GM04503 (cell line): ENCODE measurements around the gene ECSIT.

Source experiments
- DNase-seq: peaks from one replicate; pipeline ENCODE4 v3.0.0-alpha.2; 2012; ENCODE audit warnings: low read depth

The ECSIT gene

DNA sequence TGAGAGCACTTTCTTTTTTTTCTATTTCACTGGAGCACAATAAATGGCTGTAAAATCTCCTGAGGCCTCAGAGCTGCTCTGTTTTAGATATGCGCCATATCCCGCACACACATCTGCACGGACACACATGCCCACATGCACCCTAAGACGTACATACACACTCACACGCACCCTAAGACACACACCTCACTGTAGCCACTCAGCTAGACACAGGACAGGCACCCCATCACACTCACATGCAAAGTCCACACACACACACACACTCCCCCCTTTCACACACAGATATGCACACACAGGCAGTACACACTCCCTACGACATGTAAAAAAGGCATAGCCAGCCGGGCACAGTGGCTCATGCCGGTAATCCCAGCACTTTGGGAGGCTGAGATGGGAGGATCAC, 21.3 kb upstream of the ECSIT start:
- DNase-seq: no peak

DNA sequence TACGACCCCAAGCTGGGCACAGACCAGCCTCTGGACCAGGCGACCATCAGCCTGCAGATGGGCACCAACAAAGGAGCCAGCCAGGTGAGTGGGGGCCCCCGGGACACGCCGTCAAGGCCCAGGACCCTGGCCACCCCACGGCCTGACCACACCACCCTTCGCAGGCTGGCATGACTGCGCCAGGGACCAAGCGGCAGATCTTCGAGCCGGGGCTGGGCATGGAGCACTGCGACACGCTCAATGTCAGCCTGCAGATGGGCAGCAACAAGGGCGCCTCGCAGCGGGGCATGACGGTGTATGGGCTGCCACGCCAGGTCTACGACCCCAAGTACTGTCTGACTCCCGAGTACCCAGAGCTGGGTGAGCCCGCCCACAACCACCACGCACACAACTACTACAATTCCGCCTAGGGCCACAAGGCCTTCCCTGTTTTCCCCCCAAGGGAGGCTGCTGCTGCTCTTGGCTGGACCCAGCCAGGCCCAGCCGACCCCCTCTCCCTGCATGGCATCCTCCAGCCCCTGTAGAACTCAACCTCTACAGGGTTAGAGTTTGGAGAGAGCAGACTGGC, 20.5 kb upstream of the ECSIT start:
- DNase-seq: no peak

DNA sequence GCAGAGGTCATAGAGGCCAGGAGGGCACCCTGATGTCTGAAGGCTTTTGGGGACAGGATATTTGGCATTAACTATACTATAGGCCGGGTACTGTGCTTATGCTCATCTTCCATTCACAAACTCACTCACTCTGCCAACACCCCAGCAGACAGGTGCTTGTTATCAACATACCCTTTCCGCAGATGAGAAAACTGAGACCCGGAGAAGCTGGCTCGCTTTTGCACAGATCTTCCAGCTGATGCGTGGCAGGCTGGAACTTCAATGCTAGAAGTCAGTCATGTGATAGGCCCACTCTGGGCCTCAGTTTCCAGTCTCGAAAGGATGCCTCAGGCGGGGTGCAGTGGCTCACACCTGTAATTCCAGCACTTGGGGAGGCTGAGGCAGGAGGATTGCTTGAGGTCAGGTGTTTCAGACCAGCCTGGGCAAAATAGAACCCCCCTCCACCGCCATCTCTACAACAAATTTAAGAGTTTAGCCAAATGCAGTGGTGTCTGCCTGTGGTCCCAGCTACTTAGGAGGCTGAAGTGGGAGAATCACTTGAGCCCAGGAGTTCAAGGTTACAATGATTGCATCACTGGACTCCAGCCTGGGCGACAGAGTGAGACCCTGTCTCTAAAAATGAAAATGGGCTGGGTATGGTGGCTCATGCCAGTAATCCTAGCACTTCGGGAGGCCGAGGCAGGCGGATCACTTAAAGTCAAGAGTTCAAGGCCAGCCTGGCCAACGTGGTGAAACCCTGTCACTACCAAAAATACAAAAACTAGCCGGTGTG, 19.2 kb upstream of the ECSIT start:
- no peak for DNase-seq

DNA sequence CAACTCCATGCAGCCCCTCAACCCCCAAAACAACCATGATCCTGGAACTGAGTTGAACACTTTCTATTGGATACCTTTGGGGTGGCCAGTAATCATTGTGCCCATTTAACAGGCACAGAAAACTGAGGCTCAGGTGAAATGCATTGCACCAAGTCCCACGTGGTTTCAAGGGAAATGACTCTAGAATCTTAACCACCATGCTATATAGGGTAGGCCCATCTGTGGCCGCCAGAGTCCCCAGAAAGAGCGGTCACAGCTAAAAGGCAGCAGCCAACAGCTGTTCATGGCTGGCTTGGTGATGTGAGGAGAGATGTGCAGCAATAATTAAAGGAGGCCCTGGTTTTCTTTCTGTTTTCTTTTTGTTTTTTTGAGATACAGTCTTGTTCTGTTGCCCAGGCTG, 12.3 kb upstream of the ECSIT start:
- no peak for DNase-seq

DNA sequence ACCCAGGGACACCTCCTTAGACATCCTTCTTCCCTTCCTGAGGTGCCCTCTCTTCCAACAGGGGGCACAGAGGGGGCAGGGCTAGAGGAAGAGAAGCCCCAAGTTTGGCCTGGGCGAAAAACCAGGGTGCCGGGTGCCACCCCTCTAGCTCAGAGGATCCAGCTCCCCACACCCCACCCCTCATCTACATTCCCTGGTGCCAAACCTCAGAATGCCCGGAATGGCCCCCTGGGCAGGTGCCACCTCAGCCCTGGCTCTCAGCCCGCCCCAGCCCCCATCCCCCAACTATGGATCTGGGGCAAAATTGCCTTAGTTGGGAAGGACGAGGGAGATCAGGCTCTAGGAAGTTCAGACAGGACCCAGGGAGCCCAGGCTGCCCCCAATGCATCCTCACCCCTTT, 11.7 kb upstream of the ECSIT start:
- DNase-seq: no peak

DNA sequence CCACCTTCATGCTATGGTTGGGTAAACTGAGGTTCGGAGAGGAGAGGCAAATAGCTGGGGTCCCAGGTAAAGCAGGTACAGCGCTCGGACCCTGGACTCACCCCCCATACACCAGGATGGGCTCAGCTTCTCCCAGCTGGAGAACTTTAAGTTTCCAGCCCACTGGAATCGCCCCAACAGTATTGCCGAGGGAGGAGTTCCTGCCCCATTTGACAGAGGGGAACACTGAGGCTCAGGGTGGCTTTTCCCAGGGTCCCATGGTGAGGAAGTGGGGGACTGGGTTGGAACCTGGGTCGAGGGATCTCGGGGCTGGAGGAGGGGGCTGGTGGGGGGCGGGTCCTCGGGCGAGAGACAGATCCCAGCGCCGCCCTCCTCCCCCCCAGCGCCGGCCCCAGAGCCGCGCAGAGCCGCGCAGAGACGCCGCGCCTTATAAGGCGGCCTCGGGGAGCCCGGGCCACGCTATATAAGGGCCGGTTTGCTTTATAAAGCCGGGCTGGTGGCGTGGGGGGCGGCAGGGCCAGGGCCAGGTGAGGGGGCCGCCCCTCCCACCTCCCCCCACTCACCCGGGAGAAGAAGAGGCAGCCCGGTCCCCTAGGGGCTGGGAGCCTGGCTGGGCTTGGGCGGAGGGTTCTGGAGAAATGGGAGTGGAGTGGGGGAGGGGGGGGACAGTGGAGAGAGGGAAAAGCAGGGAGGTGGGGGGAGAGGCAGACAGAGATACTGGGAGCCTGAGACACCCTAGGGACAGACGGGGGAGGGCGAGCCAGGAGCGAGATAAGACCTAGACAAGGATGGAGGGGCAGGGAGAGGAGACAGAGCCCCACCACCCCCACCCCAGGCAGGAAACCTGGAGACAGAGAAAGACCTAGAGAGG, 10.8 kb upstream of the ECSIT start:
- DNase-seq: no peak

DNA sequence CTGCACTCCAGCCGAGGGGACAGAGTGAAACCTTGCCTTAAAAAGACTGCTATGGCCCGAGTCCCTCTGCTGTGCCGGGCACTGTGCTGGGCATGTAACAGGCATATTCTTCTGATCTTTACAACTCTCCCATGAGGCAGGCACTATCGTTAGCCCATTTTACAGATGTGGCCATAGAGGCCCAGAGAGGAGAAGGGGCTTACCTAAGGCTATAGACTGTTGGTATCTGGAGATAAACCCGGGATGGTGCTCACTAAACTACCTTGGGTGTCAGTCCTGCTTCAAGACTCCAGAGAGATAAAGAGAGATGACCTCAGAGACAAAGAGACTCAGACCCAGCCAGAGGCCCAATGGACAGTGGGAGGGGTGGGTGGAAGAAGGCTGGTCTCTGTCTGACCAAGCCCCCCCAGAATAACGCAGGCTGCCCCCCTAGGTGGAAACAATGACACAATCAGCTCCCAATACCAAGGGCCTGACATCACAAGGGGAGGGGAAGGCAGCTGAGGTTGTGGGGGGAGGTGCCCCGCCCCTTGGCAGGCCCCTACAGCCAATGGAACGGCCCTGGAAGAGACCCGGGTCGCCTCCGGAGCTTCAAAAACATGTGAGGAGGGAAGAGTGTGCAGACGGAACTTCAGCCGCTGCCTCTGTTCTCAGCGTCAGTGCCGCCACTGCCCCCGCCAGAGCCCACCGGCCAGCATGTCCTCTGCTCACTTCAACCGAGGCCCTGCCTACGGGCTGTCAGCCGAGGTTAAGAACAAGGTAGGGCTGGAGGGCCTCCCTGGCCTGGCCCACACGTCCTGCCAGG, 9.5 kb upstream of the ECSIT start, which contains the start of gene CNN1:
CNN1 (plus strand) TSS at position 620 of the 805 bp plus-strand sequence; CDS start at position 697, 77 bp downstream.
- DNase-seq: no peak

DNA sequence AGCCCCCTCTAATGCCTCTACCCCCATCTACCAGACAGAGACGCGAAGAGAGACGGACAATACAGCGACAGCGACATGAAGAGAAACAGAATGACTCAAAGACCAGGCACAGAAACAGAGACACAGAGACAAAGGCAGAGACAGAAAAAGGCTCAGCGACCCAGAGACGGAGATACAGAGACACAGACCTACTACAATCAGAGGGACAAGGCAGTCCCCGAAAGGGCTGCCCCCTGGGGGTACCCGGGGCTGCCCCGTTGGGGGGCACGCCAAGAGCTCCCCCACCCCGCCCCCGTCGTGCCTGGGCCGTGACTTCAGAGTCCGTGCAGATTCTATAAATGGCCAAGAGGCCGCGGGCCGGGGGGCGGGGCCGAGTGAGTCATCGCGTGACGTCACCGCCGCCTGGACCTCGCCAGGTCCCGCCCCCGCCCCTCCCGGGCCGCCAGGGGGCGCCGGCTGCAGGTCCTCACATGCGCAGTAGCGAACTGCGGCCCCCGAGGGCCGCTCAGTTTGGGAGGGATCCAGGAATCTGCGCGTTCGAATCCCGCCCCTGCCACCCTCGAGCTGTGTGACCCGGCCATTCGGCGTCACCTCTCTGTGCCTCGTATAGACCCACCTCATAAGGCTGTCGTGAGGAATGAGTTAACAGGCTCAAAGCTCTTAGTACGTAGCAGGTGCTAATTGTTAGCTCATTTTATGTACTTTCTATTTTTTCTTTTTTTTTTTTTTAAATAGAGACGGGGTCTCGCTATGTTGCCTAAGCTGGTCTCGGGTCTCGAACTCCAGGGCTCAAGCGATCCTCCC, 7.1 kb upstream of the ECSIT start:
- no peak for DNase-seq

DNA sequence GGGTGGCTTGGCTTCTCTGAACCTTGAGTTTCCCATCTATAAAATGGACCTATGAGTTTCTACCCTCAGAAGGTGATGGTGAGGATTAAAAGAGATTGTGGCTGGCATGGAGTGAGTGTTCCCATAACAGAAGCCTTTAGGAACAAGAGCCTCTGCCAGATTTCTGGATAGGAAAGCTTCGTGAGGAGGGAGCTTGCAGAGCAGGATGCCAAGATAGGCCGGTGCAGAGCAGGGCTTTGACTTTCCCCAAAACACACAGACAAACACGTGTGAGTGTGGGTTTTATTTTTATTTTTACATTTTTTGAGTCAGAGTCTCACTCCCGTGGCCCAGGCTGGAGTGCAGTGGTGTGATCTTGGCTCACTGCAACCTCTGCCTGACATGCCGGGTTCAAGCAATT, 6.0 kb upstream of the ECSIT start:
- no peak for DNase-seq

DNA sequence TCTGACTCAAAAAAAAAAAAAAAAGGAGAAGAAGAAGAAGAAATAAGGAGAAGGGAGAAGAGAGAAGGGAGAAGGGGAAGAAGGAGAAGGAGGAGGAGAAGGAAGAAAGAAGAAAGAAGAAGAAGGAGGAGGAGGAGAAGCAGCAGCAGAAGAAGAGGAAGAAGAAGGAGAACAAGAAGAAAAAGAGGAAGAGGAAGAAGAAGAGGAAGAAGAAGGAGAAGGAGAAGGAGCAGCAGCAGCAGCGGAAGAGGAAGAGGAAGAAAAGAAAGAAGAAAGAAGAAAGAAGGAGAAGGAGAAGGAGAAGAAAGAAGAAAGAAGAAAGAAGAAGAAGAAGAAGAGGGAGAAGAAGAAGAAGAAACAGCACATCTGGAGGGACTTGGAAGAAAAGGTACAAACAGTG, 5.6 kb upstream of the ECSIT start:
- no peak for DNase-seq

DNA sequence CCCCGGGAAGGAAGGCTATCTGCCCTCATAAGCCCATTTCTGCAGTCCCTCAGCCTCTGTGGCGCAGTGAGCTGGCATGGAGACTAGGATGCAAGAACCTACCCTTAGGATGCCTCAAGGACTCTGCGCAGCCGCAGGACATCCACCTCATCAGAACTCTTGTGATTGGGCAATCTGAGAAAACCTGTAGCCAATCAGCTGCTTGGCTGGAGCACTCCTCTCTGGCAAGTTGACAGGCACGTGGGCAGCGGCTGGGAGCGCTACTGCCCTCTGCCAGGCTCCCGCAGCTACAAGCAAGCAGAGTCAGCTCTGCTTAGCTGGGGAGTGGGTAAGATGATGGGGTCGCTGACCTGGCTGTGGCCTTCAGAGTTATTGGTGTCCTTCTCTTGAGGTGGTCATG, 1.5 kb upstream of the ECSIT start:
- DNase-seq: no peak

DNA sequence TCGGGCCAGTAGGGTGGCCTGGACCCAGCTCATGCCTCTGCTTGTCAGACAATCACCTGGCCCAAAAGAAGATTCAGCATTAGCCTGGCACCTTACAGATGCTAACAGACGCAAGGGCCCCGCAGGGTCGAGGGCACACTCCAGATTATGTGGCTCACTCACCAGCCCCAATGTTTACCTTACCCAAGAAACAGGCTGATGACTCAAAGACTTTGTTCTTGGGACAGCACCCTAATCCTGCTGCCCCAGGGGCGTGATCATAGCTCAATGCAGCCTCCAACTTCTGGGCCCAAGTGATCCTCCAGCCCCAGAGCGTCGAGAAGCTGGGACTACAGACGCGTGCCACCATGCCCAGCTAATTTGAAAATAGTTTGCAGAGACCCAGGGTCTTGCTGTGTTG, 9.8 kb downstream of the ECSIT start:
- no peak for DNase-seq

DNA sequence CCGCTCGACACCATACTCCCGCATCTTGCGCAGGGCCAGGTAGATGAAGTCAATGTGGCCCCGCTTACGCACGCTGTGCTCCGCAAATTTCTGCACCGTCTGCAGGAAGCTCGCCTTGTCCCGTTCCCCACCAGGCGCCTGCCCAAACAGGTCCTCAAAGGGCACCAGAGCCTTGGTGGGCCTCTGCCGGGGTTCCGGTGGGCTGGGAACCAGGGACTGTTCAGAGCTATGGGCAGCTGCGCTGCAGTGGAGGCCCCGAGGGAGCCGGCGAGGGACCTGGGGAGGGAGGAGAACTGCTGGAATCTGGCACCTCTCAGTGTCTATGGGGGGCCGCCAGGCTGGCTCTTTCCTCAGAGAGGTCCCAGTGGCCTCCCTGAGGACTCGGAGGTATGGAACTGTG, 15.0 kb downstream of the ECSIT start:
- DNase-seq: no peak

DNA sequence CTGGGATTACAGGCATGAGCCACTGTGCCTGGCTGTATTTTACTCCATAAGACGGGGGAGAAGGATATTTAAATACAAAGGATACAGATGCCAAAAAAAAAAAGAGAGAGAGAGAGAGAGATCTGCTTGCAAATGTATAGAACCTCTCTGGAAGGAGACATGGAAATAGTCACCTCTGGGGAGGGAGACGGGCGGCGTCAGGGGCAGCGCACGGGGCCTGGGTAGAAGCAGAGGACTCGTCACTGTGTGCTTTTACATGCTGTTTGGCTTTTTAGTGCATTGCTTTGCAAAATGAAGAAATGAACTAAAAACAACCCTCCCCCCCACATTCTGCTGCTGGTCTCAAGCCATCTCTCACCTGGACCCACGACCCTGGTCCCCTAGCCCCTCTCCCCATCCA, 18.5 kb downstream of the ECSIT start:
- DNase-seq: no peak

DNA sequence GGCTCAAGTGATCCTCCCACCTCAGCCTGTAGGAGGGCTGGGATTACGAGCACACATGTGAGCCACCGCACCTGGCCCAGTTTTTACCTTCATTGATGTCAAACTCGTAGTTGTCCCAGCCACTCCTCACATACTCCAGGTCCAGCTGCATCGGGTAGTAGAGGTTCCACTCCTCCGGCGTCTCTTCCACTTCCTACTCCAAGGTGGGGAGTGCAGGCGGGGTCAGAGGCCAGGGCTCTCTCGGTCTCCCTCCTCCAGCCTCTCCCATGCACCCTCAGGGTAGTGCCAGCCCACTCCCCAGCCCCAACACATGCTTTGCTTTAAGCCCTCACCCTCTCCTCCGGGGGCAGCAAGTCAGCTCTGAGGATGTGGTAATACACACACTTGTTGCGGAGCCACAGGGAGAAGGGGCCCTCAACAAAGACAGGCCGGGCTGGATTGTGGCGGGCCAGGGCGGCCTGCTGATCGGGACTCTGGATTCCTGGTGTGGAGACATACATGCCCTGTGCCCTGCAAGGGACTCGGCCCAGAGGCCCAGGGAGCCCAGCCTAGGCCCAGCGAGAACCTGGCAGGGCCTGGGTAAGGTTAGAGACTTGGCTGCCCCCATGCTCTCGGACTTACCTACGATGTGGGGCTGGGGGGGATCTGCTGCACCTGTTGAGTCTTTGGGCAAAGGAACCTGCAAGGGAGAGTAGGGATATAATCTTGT, 21.4 kb downstream of the ECSIT start:
- DNase-seq: no peak

DNA sequence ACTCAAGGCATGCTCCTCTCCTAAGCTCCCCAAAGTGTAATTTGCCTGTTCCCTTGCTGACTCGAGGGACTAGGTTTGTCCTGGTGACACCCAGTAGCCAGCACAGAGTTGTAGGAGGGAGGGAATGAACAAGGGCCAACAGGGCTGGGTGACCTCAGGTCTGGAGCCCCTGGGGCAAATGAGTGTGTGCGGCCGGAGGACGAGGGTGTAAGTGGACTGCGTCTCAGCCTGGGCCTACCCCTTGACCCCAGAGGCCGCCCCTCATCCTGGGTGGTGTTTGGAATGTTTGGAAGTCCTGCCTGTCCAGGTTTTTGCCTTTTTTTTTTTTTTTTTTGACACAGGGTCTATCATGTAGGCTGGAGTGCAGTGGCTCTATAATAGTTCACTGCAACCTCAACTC, 22.0 kb downstream of the ECSIT start:
- no peak for DNase-seq

DNA sequence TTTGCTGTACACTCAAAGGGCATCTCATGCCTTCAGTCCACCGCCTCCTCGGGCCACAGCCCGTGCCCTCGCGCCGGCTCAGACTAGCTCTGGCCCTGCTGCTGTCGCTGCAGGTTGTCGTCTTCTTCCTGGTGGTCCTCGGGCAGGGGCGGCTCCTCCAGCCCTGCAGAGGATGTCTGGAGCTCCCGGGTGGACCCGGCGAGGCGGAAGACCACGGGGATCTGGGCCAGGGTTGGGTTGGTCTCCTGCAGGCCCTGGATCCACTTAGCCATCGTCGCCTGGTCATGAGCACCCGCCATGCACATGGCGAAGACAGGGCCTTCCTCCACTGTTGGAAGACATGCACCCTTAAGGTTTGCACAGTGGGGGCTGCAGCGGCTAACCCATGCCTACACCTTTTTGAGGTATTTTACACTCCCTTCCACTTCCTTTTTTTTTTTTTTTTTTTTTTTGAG, 22.8 kb downstream of the ECSIT start:
- DNase-seq: no peak

DNA sequence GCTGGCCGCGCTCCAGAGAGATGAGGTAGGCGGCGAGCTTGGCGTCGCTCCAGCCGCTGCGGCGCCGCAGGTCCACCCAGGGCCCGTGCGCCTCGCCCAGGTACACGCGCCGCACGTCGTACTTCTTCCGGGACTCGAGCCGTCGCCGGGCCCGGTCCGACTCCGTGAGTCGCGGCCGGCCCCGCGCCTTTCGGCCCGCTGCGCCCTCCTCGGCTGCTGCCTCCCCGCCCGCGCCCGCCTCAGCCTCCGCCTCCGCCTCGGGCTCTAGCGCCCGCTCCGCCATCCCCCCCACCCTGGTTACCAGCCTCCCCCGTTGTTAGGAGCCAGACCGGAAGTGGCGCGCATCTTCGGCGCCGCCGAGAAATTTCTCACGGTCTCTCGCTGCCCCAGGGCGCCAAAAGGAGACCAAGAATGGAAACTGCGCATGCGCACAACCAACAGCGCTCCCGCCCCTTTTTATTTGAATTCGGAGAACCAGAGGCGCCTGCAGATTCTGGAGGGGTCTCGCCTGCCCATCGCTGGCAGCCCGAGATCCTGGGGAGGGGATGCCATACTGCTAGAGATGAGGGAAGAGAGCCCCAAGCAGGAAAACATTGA, 23.3 kb downstream of the ECSIT start, which contains the start of gene ZNF653:
ZNF653 (minus strand) TSS at position 336 of the 597 bp plus-strand sequence; CDS start at position 283, 53 bp downstream.
- peak; percentile 45 for DNase-seq

DNA sequence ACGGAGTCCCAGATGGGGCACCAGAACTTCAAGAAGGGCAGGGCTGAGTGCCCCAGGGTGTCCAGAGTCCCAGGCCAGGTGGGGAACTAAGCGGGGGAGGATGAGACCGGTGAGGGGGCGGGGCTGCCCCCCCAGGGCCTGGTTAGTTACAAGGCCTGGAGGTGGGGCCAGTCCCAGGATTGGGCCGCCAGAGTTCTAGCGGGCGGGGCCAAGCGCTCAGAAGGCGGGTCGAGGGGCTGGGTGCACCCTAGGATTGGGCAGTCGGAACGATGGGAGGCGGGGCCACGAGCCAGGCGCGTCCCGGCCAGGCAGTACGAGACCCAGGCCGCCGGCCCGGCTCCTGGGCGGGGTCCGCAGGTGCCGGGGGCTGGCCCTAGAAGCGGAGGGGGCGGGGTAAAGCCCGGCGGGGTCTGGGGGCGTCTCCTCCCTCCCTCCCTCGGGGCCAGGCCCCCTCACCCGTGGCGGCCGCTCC, 23.9 kb downstream of the ECSIT start:
- peak; percentile 65 for DNase-seq

DNA sequence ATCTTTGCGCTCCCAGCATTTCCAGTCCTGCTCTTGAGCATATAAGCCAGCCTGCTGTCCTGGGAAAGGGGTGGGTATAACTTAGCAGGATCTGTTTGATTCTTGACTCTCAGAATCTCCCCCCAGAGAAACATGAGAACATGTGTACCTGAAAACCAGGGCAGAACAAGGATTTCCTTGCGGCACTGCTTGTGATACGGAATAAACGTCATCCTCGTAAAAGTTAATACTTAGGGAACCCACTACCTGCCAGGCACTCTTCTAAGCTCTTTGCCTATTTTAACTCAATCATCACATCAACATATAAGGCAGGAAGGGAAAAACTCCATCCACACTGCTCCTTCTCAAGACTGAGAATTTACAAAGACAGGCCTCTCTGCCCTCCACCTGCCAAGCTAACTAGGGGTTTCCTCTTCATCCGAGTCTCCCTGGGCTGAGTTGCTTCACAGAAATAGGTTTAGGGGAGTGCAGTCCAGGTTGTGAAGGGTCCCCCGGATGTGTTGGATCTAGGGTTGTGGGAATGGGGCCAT, 24.4 kb downstream of the ECSIT start:
- DNase-seq: no peak
